HL-60/S4 (cell line): ENCODE results near the gene PLEKHG3.

Experiments
- in situ Hi-C: fragments of 300-500 bp; cut with MboI; formaldehyde crosslinking; loops from 2 replicates; pipeline ENCODE4 v1.14.3; 2022; ENCODE audit warnings: low sequenced_read_pairs

PLEKHG3 gene

GRCh38 chr14:64704143-64704742, at the start of gene PLEKHG3:
Gene PLEKHG3, plus strand, starts transcription at chr14:64704424. Its CDS starts 23,208 bp downstream, at chr14:64727632.
- in situ Hi-C loops = no loop called here

GRCh38 chr14:64654901-64655300, 49.3 kb upstream of the PLEKHG3 start:
- in situ Hi-C loops = loop anchor here (25.0 kb wide), 1 partner anchor 257 kb away; the partner anchor contains the start of gene CHURC1

- in situ Hi-C loops = loop anchor here (25.0 kb wide), 1 partner anchor 255 kb away; the partner anchor contains the start of gene CHURC1
Observed at GRCh38 chr14:64656986-64657385, 47.2 kb upstream of the PLEKHG3 start.

- in situ Hi-C loops = loop anchor here (25.0 kb wide), 1 partner anchor 254 kb away; the partner anchor contains the start of gene CHURC1
Observed at GRCh38 chr14:64658201-64658600, 46.0 kb upstream of the PLEKHG3 start.

- in situ Hi-C loops = loop anchor here (25.0 kb wide), 1 partner anchor 254 kb away; the partner anchor contains the start of gene CHURC1
Observed at GRCh38 chr14:64658700-64659264, 45.4 kb upstream of the PLEKHG3 start.

GRCh38 chr14:64659366-64659765, 44.9 kb upstream of the PLEKHG3 start:
- in situ Hi-C loops = loop anchor here (25.0 kb wide), 1 partner anchor 253 kb away; the partner anchor contains the start of gene CHURC1

DNA sequence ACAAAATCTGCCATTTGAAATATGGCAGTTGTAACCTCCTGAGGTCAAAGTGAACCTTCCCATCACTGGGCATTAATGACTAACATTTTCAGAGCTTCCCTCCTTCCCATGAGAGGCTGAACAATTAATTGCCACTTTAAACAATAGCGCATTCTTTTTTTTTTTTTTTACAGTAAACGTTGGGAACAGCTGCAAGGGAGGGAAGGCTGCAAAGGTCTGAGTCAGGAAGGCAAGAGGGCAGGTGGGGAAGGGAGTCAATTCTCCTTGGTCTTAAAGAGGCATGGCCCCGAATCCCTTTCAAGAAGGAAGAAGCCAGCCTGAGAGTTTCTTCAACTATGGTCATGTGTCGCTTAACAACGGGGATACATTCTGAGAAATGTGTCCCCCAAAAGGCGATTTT, 41.0 kb upstream of the PLEKHG3 start:
- in situ Hi-C loops = loop anchor here (25.0 kb wide), 1 partner anchor 249 kb away; the partner anchor contains the start of gene CHURC1

DNA sequence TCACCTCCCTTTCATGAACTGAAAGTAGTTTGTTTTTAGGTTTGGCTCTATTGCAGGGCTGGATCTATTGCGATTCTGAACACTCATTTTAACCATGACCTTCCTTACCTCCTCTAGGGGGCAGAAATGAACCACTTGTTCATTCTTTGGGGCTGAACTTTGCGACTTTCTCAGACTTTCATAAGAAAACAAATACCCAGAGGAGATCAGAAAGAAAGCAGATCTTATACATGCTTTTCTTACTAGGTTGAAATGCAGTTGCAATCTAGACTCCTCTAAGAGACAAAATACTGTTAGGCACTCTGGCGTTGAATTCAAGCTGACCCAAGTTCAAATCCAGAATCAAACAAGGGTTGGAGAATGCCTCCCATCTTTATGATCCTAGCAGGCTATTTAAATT, 32.6 kb upstream of the PLEKHG3 start:
- in situ Hi-C loops = loop anchor here (10.0 to 25.0 kb wide), 2 partner anchors 83 to 241 kb away; partner anchors contain the start of gene CHURC1

GRCh38 chr14:64673316-64673715, 30.9 kb upstream of the PLEKHG3 start:
- in situ Hi-C loops = loop anchor here (10.0 to 25.0 kb wide), 2 partner anchors 81 to 239 kb away; partner anchors contain the start of gene CHURC1

- in situ Hi-C loops = loop anchor here (10.0 to 25.0 kb wide), 2 partner anchors 81 to 239 kb away; partner anchors contain the start of gene CHURC1
Observed at GRCh38 chr14:64673748-64674147, 30.5 kb upstream of the PLEKHG3 start.

GRCh38 chr14:64674829-64675228, 29.4 kb upstream of the PLEKHG3 start:
- in situ Hi-C loops = loop anchor here (10.0 to 25.0 kb wide), 2 partner anchors 80 to 237 kb away; partner anchors contain the start of gene CHURC1

GRCh38 chr14:64675312-64675711, 28.9 kb upstream of the PLEKHG3 start:
- in situ Hi-C loops = loop anchor here (10.0 kb wide), 1 partner anchor 79 kb away; no protein-coding TSS in a partner anchor

GRCh38 chr14:64676410-64677008, 27.7 kb upstream of the PLEKHG3 start:
- in situ Hi-C loops = loop anchor here (10.0 kb wide), 1 partner anchor 78 kb away; no protein-coding TSS in a partner anchor

DNA sequence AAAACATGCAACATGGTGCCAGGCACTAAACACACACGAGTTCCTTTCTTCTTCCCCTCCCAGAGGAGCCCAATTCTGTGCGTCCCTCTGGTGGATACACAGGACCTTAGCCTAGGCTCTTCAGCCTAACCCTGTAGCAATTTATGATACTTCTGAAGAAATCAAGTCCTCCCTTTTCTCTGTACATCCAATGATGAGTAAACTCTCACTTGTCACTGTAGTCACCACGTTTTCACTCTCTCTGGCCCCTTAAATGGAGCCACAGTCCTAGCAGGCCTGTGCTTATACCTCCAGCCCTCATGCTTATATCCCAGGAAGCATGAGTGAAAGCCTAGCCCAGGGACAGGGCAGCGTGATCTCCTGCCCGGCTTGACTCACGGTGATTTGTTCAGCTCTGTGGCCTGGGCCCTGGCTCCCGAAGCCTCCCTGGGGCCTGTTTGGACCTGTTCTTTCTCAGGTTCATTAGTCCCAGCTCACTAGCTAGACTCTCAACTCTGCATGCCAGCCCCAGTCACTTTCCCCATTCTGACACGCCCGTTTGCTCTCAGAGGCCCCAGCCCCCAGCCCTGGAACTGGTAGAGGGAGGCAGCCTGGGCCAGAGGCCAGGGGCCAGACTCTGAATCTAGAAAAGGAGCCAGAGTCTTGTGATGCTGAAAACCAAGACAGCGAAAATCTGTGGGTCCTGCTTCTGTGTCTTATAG, 24.1 kb upstream of the PLEKHG3 start:
- in situ Hi-C loops = no loop called here

DNA sequence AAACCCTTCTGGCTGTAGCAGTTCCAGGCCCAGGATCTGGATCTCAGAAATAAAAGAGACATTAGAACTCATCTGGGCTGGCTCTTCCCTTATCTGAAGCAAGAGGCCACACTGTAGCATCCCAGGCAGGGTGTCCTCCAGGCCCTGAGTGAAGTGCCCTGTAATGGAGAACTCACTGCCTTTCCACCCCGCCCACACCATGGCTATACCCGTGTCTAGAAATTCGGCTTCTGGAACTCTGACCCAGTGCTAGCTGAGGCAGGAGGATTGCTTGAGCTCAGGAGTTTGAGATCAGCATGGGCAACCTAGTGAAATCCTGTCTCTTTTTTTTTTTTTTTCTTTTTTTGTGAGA, 23.5 kb upstream of the PLEKHG3 start:
- in situ Hi-C loops = no loop called here

DNA sequence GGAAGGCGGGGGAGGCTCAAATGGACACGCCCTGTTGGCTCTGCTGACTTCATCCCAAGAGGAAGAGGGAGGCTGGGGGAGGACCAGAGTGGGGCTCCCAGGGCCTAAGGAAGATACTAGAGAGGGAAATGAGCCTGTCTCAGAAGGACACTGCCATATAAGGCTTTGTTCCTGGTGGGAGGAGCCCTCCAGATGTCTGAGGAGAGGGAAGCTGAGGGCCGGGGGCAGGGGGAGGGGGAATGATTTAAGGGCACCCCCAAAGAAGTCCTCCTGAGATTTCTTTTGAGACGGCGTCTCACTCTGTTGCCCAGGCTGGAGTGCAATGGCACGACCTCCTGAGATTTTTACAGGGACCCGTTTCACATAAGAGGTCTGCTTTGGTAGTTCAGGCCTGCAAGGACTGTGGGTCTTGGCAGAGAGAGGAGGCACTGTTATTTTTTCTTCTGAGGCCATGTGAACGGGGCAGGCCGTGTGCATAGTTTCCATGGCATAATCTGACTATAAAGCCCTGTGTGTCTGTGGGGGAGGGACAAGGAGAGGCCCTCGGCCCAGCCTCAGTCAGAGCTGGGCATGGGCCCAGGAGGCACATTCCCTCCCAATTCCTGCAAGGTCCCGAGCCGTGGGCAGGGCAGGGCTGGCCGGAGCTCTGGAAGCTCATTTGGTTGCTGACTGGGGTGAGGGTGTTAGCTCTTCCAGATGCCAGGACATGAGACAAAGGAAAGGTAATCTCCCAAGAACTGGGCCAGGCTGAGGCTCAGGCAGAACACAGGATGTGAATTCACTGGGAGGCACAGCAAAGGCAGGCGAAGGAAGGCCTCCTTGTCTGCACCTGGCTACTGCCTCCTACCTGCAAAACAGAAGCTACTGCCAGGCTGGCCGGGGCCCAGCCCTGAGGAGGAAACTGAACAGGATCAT, 22.2 kb upstream of the PLEKHG3 start:
- in situ Hi-C loops = no loop called here

DNA sequence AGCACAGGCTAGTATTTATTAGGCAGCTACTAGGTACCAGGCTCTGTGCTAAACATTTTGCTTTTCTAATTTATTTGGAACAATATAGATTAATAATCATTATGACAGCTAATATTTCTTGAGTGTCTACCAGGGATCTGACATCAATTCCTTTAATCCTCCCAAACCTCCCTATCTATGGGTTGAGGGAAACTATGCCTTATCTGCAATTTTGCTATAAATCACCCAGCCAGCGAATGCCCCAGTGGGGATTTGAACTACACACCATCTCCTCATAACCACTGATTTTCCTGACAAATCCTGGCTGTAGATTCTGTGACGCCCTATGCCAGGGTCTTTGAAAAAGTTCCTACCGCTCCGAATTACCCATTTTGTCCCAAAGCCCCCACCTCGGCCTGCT, 21.4 kb upstream of the PLEKHG3 start:
- in situ Hi-C loops = no loop called here

GRCh38 chr14:64683264-64683663, 21.0 kb upstream of the PLEKHG3 start:
- in situ Hi-C loops = no loop called here

DNA sequence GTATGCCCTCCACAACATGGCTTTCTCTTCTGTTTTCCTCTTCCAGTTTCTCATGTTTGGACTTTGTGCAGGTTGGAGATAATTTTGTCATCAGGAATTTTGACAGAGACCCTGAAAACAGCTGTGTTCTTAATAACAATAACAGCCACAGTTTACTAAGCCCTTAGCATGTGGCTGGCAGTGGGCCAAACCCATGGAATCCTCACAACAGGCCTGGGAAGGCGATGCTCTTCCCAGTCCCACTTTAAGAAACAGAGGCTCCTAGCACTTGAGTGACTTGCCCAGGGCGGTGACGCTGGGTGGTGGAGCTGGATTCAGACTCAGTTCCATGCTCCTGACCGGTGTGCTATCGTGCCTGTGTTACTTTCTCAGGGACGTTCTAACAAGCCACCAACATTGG, 20.1 kb upstream of the PLEKHG3 start:
- in situ Hi-C loops = no loop called here
